Epithelial cell of umbilical artery (primary cell): Measurements from ENCODE around the gene RAET1L. TPM values are rescaled to one million over a fixed set of nuclear protein-coding genes. Genes with fewer than 3 reads are reported as not detected.

ENCODE experiments used
- total RNA-seq: library from RNA; depleted of rRNA; stranded (reverse); fragments of >200 nt; gene quantifications from 2 replicates; pipeline ENCODE4 v1.2.3, GENCODE V29; 2014

RAET1L gene, protein sequence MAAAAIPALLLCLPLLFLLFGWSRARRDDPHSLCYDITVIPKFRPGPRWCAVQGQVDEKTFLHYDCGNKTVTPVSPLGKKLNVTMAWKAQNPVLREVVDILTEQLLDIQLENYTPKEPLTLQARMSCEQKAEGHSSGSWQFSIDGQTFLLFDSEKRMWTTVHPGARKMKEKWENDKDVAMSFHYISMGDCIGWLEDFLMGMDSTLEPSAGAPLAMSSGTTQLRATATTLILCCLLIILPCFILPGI
- total RNA-seq = not detected in 2 replicates

DNA sequence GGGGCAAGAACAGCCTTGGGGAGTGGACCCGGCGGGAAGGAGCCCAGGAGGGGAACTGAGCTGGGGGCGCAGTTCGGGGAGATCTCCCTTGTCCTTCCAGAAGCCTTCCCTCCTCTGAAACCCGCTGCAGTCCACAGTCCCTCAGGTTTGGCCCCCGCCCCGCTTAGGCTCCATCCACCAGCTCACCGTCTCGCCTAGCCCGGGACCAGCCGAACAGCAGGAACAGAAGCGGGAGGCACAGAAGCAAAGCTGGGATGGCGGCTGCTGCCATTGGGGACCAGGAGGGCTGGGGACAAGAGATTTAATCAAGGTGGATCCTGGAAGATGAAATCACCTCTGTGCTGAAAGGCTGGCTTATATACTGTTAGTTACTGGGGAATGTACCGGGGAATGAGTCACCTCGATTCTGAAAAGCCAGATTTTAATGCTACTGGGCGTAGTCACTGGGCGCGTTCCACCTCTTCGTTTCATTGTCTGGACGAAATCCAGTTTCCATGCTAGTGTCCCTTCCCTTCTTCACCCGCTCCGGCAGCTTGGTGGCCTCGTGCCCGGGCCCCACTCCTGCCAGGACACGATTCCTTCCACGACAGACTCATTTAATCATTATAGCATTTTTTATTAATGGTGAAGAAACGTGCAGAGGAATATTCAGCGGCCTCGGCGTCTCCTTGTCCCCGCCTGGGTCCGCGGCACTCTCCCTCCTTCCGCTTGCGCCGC, at the start of gene RAET1L:
Gene RAET1L (minus strand): TSS at position 332 of the 717 bp plus-strand sequence. CDS start 61 bp downstream, at position 271.

DNA sequence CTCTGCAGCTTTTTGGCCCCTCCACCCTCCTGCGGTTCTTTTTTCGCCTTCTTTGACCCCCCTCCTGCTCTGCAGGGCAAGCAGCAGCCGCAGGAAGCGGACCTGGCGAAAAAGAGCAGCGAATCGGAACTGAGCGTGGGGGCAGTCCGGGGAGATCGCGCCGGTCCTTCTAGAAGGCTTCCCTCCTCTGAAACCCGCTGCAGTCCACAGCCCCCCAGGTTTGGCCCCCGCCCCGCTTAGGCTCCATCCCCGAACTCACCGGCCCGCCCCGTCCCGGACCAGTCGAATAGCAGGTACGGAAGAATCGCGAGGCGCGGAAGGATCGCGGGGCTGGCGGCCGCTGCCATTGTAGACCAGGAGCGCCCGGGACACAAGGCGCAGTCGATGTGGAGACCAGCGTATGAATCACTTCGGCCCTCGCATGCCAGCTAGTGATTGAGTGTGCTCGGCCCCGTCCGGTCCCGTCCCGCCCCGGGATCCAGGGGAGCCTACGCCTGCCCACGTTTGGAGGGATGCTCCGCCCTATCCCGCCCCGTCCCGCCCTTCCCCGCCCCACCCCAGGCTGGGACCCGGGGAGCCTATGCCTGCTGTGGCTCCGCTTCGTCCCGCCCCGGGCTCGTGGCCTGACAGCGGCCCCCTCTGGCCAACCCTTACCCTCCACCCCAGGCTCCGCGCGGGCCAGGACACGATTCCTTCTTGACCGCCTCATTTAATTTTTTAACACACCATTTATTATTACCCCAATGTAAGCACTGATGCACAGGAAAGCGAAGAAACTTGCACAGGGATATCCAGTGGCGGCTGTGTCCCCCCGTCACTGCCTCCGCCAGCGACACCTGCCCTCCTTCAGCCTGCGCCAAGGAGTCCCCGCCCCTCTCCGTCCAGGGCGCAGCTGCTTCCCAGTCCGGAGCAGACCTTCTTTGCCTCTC, 43.7 kb upstream of the RAET1L start, which contains the start of gene ULBP3:
Gene ULBP3 (minus strand): TSS at position 402 of the 929 bp plus-strand sequence. CDS start 55 bp downstream, at position 347.

Other genes with a start within 250 kb of the RAET1L start
- gene LRP11, start 161.2 kb downstream of the RAET1L start, total RNA-seq = 24.7 and 36.2 TPM in 2 replicates
- gene RAET1E, start 127.4 kb downstream of the RAET1L start, total RNA-seq = 0.46 TPM in 1 of 2 replicates, not detected in the other
- gene RAET1G, start 102.4 kb downstream of the RAET1L start, total RNA-seq = 0.30 TPM in 1 of 2 replicates, not detected in the other
- 6.8 and 9.6 TPM in 2 replicates for gene ULBP2, start 83.5 kb downstream of the RAET1L start, total RNA-seq
- gene ULBP1, start 61.6 kb downstream of the RAET1L start, total RNA-seq = under 0.01 and 0.46 TPM in 2 replicates
- gene ULBP3, start 43.6 kb upstream of the RAET1L start, total RNA-seq = 6.1 and 13.0 TPM in 2 replicates
- not detected in 2 replicates for gene PPP1R14C, start 117.5 kb upstream of the RAET1L start, total RNA-seq